ENCODE results near the gene IL23R.
"Not testable (repeated sequence)": the region's sequence is repeated elsewhere in the genome, so short reads cannot be mapped to it uniquely, and the experiment has no call there.

Gene IL23R

GRCh38 chr1:67193704-67194103, 27.4 kb downstream of the IL23R start:
- no peak for DNase-seq (ENCODE audit: low read depth, low spot score)

GRCh38 chr1:67194209-67194863, 28.1 kb downstream of the IL23R start:
- no peak for DNase-seq (ENCODE audit: low read depth, low spot score)

DNA sequence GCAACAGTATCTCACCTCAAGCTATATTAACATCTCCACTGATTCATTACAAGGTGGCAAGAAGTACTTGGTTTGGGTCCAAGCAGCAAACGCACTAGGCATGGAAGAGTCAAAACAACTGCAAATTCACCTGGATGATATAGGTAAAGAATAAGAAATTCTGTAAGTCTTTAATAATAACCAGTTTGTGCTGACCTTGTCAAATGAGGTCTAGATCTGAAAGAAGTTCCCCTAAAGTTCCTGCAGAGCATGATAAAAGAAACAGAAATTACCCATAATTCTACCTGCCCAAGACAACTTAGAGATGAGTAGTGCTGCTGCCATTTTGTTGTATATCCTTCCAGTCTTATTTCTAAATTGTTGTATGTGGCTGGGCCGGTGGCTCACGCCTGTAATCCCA, 34.5 kb downstream of the IL23R start:
- no peak for DNase-seq (ENCODE audit: low read depth, low spot score)

- DNase-seq (ENCODE audit: low read depth, low spot score), result no peak
Observed at GRCh38 chr1:67201891-67202290, 35.6 kb downstream of the IL23R start.

- DNase-seq (ENCODE audit: low read depth, low spot score), result no peak
Observed at GRCh38 chr1:67204298-67204980, 38.2 kb downstream of the IL23R start.

DNA sequence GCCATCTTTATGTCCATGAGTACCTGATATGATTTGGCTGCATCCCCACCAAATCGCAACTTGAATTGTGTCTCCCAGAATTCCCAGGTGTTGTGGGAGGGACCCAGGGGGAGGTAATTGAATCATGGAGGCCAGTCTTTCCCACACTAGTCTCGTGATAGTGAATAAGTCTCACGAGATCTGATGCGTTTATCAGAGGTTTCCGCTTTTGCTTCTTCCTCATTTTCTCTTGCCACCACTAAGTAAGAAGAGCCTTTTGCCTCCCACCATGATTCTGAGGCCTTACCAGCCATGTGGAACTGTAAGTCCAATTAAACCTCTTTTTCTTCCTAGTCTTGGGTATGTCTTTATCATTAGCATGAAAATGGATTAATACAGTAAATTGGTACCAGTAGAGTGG, 41.1 kb downstream of the IL23R start:
- DNase-seq (ENCODE audit: low read depth, low spot score), result not testable (repeated sequence)

DNA sequence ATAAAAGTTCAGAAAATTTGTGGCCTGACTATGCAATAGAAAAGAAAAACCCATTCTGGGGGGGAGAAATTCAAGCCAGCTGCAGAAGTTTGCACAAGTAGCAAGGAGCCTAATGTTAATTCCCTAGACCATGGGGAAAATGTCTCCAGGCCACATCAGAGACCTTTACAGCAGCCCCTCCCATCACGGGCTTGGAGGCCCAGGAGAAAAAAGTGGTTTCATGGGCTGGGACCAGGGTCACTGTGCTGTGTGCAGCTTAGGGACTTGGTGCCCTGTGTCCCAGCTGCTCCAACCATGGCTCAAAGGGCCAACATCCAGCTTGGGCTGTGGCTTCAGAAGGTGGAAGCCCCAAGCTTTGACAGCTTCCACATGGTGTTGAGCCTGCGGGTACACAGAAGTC, 42.0 kb downstream of the IL23R start:
- no peak for DNase-seq (ENCODE audit: low read depth, low spot score)

- no peak for DNase-seq (ENCODE audit: low read depth, low spot score)
Observed at GRCh38 chr1:67209521-67209920, 43.3 kb downstream of the IL23R start.

GRCh38 chr1:67211589-67212563, 45.6 kb downstream of the IL23R start:
- DNase-seq (ENCODE audit: low read depth, low spot score), result no peak

- DNase-seq (ENCODE audit: low read depth, low spot score), result no peak
Observed at GRCh38 chr1:67213164-67213563, 46.9 kb downstream of the IL23R start.

GRCh38 chr1:67213948-67214347, 47.7 kb downstream of the IL23R start:
- DNase-seq (ENCODE audit: low read depth, low spot score), result no peak

- DNase-seq (ENCODE audit: low read depth, low spot score), result no peak
Observed at GRCh38 chr1:67214420-67215174, 48.3 kb downstream of the IL23R start.

DNA sequence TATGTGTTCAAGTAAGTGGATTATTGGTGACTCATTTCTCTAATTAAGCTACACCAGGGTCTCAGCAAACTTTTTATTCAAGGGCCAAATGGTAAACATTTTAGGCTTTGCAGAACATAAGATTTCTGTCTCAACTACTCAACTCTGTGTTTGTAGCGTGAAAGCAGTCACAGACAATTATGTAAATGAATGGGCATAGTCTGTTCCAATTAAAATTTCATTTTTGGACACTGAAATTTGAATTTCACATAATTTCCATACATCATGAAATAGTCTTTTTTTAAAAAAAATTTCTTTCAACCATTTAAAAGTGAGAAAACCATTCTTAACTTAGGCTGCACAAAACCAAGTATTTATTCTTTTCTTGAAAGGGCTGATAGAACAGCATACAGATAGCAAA, 50.1 kb downstream of the IL23R start:
- no peak for DNase-seq (ENCODE audit: low read depth, low spot score)

DNA sequence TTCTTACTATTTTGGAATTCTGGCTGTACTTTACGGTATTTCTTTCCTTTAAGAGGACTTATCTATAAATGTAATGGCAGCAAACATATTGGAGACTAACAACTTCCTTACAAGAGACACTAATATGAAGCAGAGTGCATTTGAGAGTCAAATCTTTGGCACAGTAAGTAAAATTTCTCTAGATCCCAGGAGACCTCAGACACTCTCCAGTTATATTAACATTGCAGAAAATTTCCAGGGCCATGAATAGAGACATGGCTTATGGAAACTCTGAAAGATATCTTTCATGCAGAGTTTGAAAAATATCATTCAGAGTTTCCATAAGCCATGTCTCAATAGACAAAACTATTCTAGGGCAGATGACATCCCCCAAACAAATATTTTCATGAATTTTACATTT, 51.2 kb downstream of the IL23R start:
- no peak for DNase-seq (ENCODE audit: low read depth, low spot score)

GRCh38 chr1:67217938-67218337, 51.7 kb downstream of the IL23R start:
- DNase-seq (ENCODE audit: low read depth, low spot score), result no peak

DNA sequence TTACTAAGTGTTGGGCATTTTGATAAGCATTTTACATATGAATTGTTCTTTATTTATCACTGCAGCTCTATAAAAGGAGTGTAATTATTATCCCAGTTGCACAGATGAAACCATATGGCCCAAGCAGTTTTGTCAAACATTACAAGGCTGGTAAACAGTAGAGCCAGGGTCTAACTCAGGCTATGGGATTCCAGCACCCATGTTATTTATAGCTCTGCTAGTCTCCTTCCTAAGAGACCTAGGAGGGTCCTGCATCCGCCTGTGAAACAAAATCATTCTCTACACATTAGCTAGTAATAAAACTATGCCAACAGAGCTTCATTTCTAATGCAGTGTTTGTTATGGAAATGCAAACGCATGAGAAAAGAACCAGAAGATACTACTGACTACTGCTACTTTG, 58.6 kb downstream of the IL23R start:
- no peak for DNase-seq (ENCODE audit: low read depth, low spot score)

DNA sequence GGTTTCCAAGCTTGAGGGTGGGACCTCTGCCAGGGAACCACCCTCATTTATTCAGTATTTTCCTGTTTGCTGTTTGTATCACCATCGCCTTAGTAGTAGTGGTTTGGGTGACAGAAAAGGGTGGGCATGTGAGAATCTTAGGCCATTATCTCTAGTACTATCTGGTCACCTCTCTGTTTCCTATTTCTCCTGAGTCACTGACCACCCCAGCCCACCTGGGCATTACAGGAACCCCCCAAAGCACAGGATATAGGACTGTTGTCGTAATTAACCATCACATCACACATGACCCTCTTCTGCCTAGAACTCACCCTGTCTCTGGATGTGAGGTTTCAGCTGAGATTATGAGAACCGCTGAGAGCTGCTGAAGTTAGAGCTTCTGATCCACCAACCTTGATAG, 60.4 kb downstream of the IL23R start:
- no peak for DNase-seq (ENCODE audit: low read depth, low spot score)

DNA sequence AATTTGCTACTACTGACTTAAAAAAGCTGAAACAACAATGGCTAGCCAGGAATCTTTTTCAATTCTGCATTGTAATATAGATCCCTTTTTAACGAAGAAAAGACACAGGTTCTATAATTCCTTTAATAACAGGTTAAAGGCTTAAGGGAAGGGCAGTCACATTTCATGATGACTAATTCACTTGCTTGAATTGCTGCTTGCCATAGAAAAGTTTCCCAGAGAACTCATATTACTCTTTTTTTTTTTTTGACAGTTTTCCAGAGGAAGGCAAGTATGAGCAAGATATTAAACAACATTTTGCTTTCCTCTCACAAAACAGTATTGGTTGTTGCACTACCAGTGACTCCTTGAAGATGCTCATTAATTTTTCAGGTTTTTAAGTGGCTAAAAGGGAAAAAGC, 60.9 kb downstream of the IL23R start:
- DNase-seq (ENCODE audit: low read depth, low spot score), result no peak

GRCh38 chr1:67228791-67229190, 62.5 kb downstream of the IL23R start:
- no peak for DNase-seq (ENCODE audit: low read depth, low spot score)

DNA sequence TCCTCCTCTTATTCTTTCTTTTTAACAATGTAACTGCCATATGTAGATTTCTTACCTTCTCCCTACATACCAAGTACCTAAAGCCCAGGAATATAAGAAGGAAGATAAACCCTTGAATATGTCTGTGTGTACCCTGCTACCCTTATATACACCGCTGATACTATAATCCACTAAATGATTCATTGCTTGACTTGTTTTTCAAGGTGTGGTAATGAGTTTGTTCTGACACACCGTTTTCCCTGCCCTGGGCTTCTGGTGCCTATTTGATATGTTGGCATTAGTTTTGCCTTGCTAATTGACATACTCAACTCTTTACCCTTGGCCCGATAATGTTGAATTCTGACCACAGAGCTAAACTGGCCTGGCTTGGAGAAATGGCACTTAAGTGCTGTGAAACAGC, 64.3 kb downstream of the IL23R start:
- no peak for DNase-seq (ENCODE audit: low read depth, low spot score)

- no peak for DNase-seq (ENCODE audit: low read depth, low spot score)
Observed at GRCh38 chr1:67236277-67236676, 70.0 kb downstream of the IL23R start.

GRCh38 chr1:67239738-67240137, 73.5 kb downstream of the IL23R start:
- DNase-seq (ENCODE audit: low read depth, low spot score), result no peak
